ENCODE results near the gene TXNDC17.

DNA sequence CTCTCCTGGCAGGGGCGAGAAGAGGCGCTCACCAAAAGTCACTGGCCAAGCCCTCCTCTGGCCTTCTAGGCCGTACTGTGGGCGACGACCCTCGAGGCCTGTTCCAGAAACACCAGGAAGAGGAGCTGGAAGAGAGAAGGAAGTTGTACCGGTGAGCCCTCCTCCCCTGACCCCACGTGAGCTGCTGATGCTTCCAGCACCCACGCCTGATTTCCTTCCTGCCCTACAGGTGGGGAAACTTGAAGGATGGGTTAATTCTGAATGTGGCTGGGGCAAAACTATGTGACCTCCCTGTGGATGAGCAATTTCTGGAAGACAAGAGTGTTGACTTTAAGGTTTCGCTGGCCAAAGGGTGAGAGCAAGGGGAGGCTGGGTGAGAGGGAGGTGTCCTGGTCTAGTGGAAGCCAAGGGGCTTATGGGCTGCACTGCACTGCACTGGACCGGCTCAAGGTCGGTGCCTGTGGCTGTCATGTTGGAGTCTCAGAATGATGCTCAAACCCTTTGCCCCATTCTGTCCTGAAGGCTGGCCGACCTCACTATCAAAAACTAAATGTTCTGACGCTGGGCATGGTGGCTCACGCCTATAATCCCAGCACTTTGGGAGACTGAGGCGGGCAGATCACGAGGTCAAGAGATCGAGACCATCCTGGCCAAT lies 16.9 kb downstream of the TXNDC17 start:
- TF ChIP-seq ZSCAN31 (CRISPR knock-in tag; IDR thresholded peaks at IDR 0.05; ENCODE audit: low read depth) (no peak), ZNF709 (CRISPR knock-in tag; IDR thresholded peaks at IDR 0.05) (no peak), E2F1 (CRISPR knock-in tag; IDR thresholded peaks at IDR 0.05) (no peak), RELA (CRISPR knock-in tag; IDR thresholded peaks at IDR 0.05) (no peak), NFIC (IDR thresholded peaks at IDR 0.05; ENCODE audit: low read length) (no peak), POLR2AphosphoS5 (IDR thresholded peaks at IDR 0.05; ENCODE audit: low read depth, low read length) (no peak)

Measured in HepG2 (cell line).